Measurements from ENCODE around the gene STPG1.
A peak's percentile ranks its signal among the peaks of the same experiment; 100 is the strongest.

The STPG1 gene

DNA sequence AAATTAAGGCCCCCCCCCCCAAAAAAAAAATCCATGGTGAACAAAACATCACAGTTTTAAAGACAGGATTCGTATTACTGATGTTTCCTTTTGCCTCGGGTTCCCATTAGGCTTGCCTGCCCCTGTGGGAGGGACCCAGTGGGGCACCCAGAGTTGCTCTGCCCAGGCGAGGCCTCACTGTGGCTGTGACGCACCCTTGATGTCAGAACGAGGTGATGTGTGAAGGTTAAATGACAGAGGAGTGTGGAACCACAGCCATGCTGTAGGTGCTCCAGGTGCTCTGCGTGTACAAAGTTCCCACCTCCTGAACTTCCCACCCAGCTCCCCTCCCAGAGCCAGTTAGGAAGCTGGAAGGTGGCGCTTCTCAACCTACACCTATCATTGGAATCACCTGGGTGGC is 56.5 kb downstream of the STPG1 start:
- H2BK15ac ChIP-seq (ENCODE audit: low read depth, poor library complexity, severe bottlenecking): no peak overlapping the region
- no peak overlapping the region for H3K14ac ChIP-seq (ENCODE audit: low read length in 2 of 2)
- H3K23ac ChIP-seq (ENCODE audit: low read length in 2 of 2): no peak overlapping the region
- peaks cover 9 to 18% of the 10 kb centered on the region in 2 experiments for H3K36me3 ChIP-seq (ENCODE audit: control insufficient read depth in 1 of 2, insufficient read depth in 2 of 2, low read depth in 1 of 2, low read length in 2 of 2)
- peaks cover 0 to 9% of the 10 kb centered on the region in 2 experiments for H3K27me3 ChIP-seq (ENCODE audit: control insufficient read depth in 1 of 2, insufficient read depth in 1 of 2, low read length in 2 of 2)
- H2BK12ac ChIP-seq (ENCODE audit: low read length in 2 of 2): no peak overlapping the region
- H2AK5ac ChIP-seq (ENCODE audit: low read length, severe bottlenecking): no peak overlapping the region
- 97% methylated on average over 6 of the region's 7 CpGs for WGBS
- DNase-seq: no peak
- H3K79me1 ChIP-seq (replicated peaks; ENCODE audit: low read length, poor library complexity, severe bottlenecking): no peaks in the 10 kb centered on the region
- no peak overlapping the region for H2BK120ac ChIP-seq (ENCODE audit: low read depth, low read length)
- peaks cover 4% of the 10 kb centered on the region for H3K4me1 ChIP-seq (ENCODE audit: control insufficient read depth, insufficient read depth, low read depth, low read length)
- H3K18ac ChIP-seq (ENCODE audit: low read depth in 1 of 2, low read length in 2 of 2): no peak overlapping the region
- no peak overlapping the region for H4K8ac ChIP-seq (ENCODE audit: low read length)
- no peak overlapping the region for H3K4me2 ChIP-seq (ENCODE audit: low read length, poor library complexity, severe bottlenecking)
- no peak overlapping the region for H3K27ac ChIP-seq (ENCODE audit: low read length, poor library complexity, severe bottlenecking)
- H3K9ac ChIP-seq (ENCODE audit: low read length): no peak overlapping the region
- no peak overlapping the region for H2BK5ac ChIP-seq (ENCODE audit: low read depth, low read length, poor library complexity, severe bottlenecking)
- H3K9me3 ChIP-seq (ENCODE audit: control insufficient read depth, low read length): no peaks in the 10 kb centered on the region
- no peak overlapping the region for H4K91ac ChIP-seq (ENCODE audit: low read length)
- H3K4me3 ChIP-seq (ENCODE audit: insufficient read depth in 1 of 2, low read depth in 1 of 2, low read length in 2 of 2): no peak overlapping the region
- H2AFZ ChIP-seq (ENCODE audit: low read depth, low read length): no peak overlapping the region
- no peak overlapping the region for H3K4ac ChIP-seq (ENCODE audit: low read depth in 1 of 2, low read length in 2 of 2)

DNA sequence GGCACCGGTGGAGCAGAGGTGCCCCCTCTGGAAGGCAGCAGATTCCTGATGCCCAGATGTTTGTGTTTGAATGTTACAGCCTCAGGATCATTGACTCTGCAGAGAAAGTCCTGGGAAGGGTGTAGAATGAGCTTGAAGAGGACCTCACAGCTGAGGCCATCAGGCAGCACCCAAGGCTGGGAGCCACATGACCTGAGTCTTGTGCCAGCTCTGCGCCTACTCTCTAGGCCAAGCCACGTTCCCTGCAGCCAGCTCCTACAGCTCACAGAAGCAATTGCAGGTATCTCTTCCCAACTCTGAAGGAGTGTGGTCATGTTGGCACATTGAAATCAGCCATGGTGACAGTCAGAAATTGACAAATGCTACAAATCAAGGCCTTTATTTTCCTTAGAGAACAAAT is 58.1 kb downstream of the STPG1 start:
- H3K79me1 ChIP-seq (replicated peaks; ENCODE audit: low read length, poor library complexity, severe bottlenecking): no peaks in the 10 kb centered on the region
- no peak overlapping the region for H2AK5ac ChIP-seq (ENCODE audit: low read length, severe bottlenecking)
- no peak overlapping the region for H2BK5ac ChIP-seq (ENCODE audit: low read depth, low read length, poor library complexity, severe bottlenecking)
- no peak overlapping the region for H3K23ac ChIP-seq (ENCODE audit: low read length in 2 of 2)
- no peak overlapping the region for H4K8ac ChIP-seq (ENCODE audit: low read length)
- H3K4me2 ChIP-seq (ENCODE audit: low read length, poor library complexity, severe bottlenecking): no peak overlapping the region
- H2BK120ac ChIP-seq (ENCODE audit: low read depth, low read length): no peak overlapping the region
- H3K9ac ChIP-seq (ENCODE audit: low read length): no peak overlapping the region
- H4K91ac ChIP-seq (ENCODE audit: low read length): no peak overlapping the region
- DNase-seq: no peak
- 91% methylated on average over 3 of the region's 3 CpGs for WGBS
- H3K27me3 ChIP-seq (ENCODE audit: control insufficient read depth in 1 of 2, insufficient read depth in 1 of 2, low read length in 2 of 2): peaks cover 0 to 9% of the 10 kb centered on the region in 2 experiments
- H2BK12ac ChIP-seq (ENCODE audit: low read length in 2 of 2): no peak overlapping the region
- no peak overlapping the region for H2BK15ac ChIP-seq (ENCODE audit: low read depth, poor library complexity, severe bottlenecking)
- no peak overlapping the region for H2AFZ ChIP-seq (ENCODE audit: low read depth, low read length)
- no peak overlapping the region for H3K27ac ChIP-seq (ENCODE audit: low read length, poor library complexity, severe bottlenecking)
- H3K36me3 ChIP-seq (ENCODE audit: control insufficient read depth in 1 of 2, insufficient read depth in 2 of 2, low read depth in 1 of 2, low read length in 2 of 2): peaks cover 9 to 18% of the 10 kb centered on the region in 2 experiments
- H3K4me1 ChIP-seq (ENCODE audit: control insufficient read depth, insufficient read depth, low read depth, low read length): peaks cover 7% of the 10 kb centered on the region
- no peak overlapping the region for H3K4me3 ChIP-seq (ENCODE audit: insufficient read depth in 1 of 2, low read depth in 1 of 2, low read length in 2 of 2)
- H3K18ac ChIP-seq (ENCODE audit: low read depth in 1 of 2, low read length in 2 of 2): no peak overlapping the region
- no peak overlapping the region for H3K14ac ChIP-seq (ENCODE audit: low read length in 2 of 2)
- H3K9me3 ChIP-seq (ENCODE audit: control insufficient read depth, low read length): no peaks in the 10 kb centered on the region
- H3K4ac ChIP-seq (ENCODE audit: low read depth in 1 of 2, low read length in 2 of 2): no peak overlapping the region

GRCh38 chr1:24353292-24353891 is 60.2 kb downstream of the STPG1 start:
- Histone ChIP-seq H3K23ac (ENCODE audit: low read length in 2 of 2) (no peak overlapping the region), H2BK12ac (ENCODE audit: low read length in 2 of 2) (no peak overlapping the region), H2AK5ac (ENCODE audit: low read length, severe bottlenecking) (no peak overlapping the region), H3K27ac (ENCODE audit: low read length, poor library complexity, severe bottlenecking) (no peak overlapping the region), H3K4me3 (ENCODE audit: insufficient read depth in 1 of 2, low read depth in 1 of 2, low read length in 2 of 2) (no peak overlapping the region), H3K79me1 (replicated peaks; ENCODE audit: low read length, poor library complexity, severe bottlenecking) (no peaks in the 10 kb centered on the region), H3K18ac (ENCODE audit: low read depth in 1 of 2, low read length in 2 of 2) (no peak overlapping the region), H3K4me2 (ENCODE audit: low read length, poor library complexity, severe bottlenecking) (no peak overlapping the region), H2BK120ac (ENCODE audit: low read depth, low read length) (no peak overlapping the region), H2BK5ac (ENCODE audit: low read depth, low read length, poor library complexity, severe bottlenecking) (no peak overlapping the region), H3K27me3 (ENCODE audit: control insufficient read depth in 1 of 2, insufficient read depth in 1 of 2, low read length in 2 of 2) (peaks cover 10 to 15% of the 10 kb centered on the region in 2 experiments), H4K91ac (ENCODE audit: low read length) (no peak overlapping the region), H3K9ac (ENCODE audit: low read length) (no peak overlapping the region), H3K4ac (ENCODE audit: low read depth in 1 of 2, low read length in 2 of 2) (no peak overlapping the region), H3K36me3 (ENCODE audit: control insufficient read depth in 1 of 2, insufficient read depth in 2 of 2, low read depth in 1 of 2, low read length in 2 of 2) (peaks cover 9 to 14% of the 10 kb centered on the region in 2 experiments), H3K4me1 (ENCODE audit: control insufficient read depth, insufficient read depth, low read depth, low read length) (peaks cover 7% of the 10 kb centered on the region), H3K9me3 (ENCODE audit: control insufficient read depth, low read length) (no peaks in the 10 kb centered on the region), H2BK15ac (ENCODE audit: low read depth, poor library complexity, severe bottlenecking) (no peak overlapping the region), H2AFZ (ENCODE audit: low read depth, low read length) (no peak overlapping the region), H3K14ac (ENCODE audit: low read length in 2 of 2) (no peak overlapping the region), H4K8ac (ENCODE audit: low read length) (no peak overlapping the region)
- no peak for DNase-seq
- 76% methylated on average over 4 of the region's 4 CpGs for WGBS

GRCh38 chr1:24351918-24352627 is 61.5 kb downstream of the STPG1 start:
- Histone ChIP-seq H2BK120ac (ENCODE audit: low read depth, low read length) (no peak overlapping the region), H3K36me3 (ENCODE audit: control insufficient read depth in 1 of 2, insufficient read depth in 2 of 2, low read depth in 1 of 2, low read length in 2 of 2) (peaks cover 1 to 4% of the 10 kb centered on the region in 2 experiments), H3K4me1 (ENCODE audit: control insufficient read depth, insufficient read depth, low read depth, low read length) (peaks cover 10% of the 10 kb centered on the region), H3K27me3 (ENCODE audit: control insufficient read depth in 1 of 2, insufficient read depth in 1 of 2, low read length in 2 of 2) (peaks cover 21 to 24% of the 10 kb centered on the region in 2 experiments), H2BK15ac (ENCODE audit: low read depth, poor library complexity, severe bottlenecking) (no peak overlapping the region), H3K23ac (ENCODE audit: low read length in 2 of 2) (no peak overlapping the region), H3K18ac (ENCODE audit: low read depth in 1 of 2, low read length in 2 of 2) (no peak overlapping the region), H2BK12ac (ENCODE audit: low read length in 2 of 2) (no peak overlapping the region), H3K4me3 (ENCODE audit: insufficient read depth in 1 of 2, low read depth in 1 of 2, low read length in 2 of 2) (no peak overlapping the region), H2AK5ac (ENCODE audit: low read length, severe bottlenecking) (no peak overlapping the region), H2BK5ac (ENCODE audit: low read depth, low read length, poor library complexity, severe bottlenecking) (no peak overlapping the region), H3K79me1 (replicated peaks; ENCODE audit: low read length, poor library complexity, severe bottlenecking) (no peaks in the 10 kb centered on the region), H3K27ac (ENCODE audit: low read length, poor library complexity, severe bottlenecking) (no peak overlapping the region), H4K91ac (ENCODE audit: low read length) (no peak overlapping the region), H3K14ac (ENCODE audit: low read length in 2 of 2) (peak overlapping the region in 1 of 2 experiments; percentile 82), H3K9me3 (ENCODE audit: control insufficient read depth, low read length) (no peaks in the 10 kb centered on the region), H3K4ac (ENCODE audit: low read depth in 1 of 2, low read length in 2 of 2) (no peak overlapping the region), H3K9ac (ENCODE audit: low read length) (no peak overlapping the region), H3K4me2 (ENCODE audit: low read length, poor library complexity, severe bottlenecking) (no peak overlapping the region), H4K8ac (ENCODE audit: low read length) (no peak overlapping the region), H2AFZ (ENCODE audit: low read depth, low read length) (no peak overlapping the region)
- peak; percentile 61 for DNase-seq
- WGBS: 74% methylated on average over 7 of the region's 7 CpGs
